ENCODE data around the gene GLYATL1B. TPM values are rescaled to one million over a fixed set of nuclear protein-coding genes. Genes with fewer than 3 reads are reported as not detected.
"Not testable (repeated sequence)": the region's sequence is repeated elsewhere in the genome, so short reads cannot be mapped to it uniquely, and the experiment has no call there.

The GLYATL1B gene
- polyA plus RNA-seq, 1 donor (not counting 4 experiments of a cell fraction or from before 2014, with no cell fraction given), result not detected

- dilution Hi-C loops (cut with MboI; ENCODE audit: extremely low pct_ligation_motif_present, low sequenced_read_pairs), result no loop called here
- peaks cover 2% of the 10 kb centered on the region for H3K79me2 ChIP-seq (ENCODE audit: control insufficient read depth, insufficient read depth, low read length)
- H3K36me3 ChIP-seq (ENCODE audit: control insufficient read depth in 2 of 2, extremely low read depth in 1 of 2, insufficient read depth in 2 of 2, low read length in 2 of 2), result no peaks in the 10 kb centered on the region
- FAIRE-seq, result peak; percentile 57
- peak within 1 kb of the TSS; percentile 76 for H2AFZ ChIP-seq (ENCODE audit: control insufficient read depth, low read length)
- peak; percentile 53 for DNase-seq (ENCODE audit: low read depth, low spot score)
- TF ChIP-seq CTCF (optimal IDR thresholded peaks at IDR 0.05 in 1 of 3, IDR thresholded peaks at IDR 0.05 in 1 of 3, conservative IDR thresholded peaks at IDR 0.05 in 1 of 3; ENCODE audit: extremely low read depth in 1 of 3, insufficient read depth in 2 of 3, low read length in 3 of 3) (peak in 2 of 3 experiments; percentile 8 to 11), EZH2 (IDR thresholded peaks at IDR 0.05; ENCODE audit: low read length) (no peak)
- H3K9me3 ChIP-seq (ENCODE audit: control insufficient read depth, low read depth, low read length), result no peaks in the 10 kb centered on the region
- no peaks in the 10 kb centered on the region for H4K20me1 ChIP-seq (ENCODE audit: control insufficient read depth, extremely low read depth, insufficient read depth, low read length)
- H3K4me3 ChIP-seq (ENCODE audit: control insufficient read depth in 2 of 3, extremely low read depth in 1 of 3, insufficient read depth in 2 of 3, low read depth in 1 of 3, low read length in 3 of 3), result peak within 1 kb of the TSS; percentile 47 to 66 (median 56)
- H3K4me2 ChIP-seq (ENCODE audit: control insufficient read depth, extremely low read depth, insufficient read depth, low read depth, low read length), result peak within 1 kb of the TSS; percentile 93
- no peaks in the 10 kb centered on the region for H3K9me1 ChIP-seq (ENCODE audit: control insufficient read depth, extremely low read depth, insufficient read depth, low read length)
- H3K9ac ChIP-seq (ENCODE audit: control insufficient read depth, extremely low read depth, insufficient read depth, low read length), result peak within 1 kb of the TSS; percentile 54
- H3K27me3 ChIP-seq (ENCODE audit: control insufficient read depth, extremely low read depth, insufficient read depth, low read length), result no peaks in the 10 kb centered on the region
- H3K27ac ChIP-seq (ENCODE audit: control insufficient read depth, insufficient read depth, low read length), result peak within 1 kb of the TSS; percentile 20
- peaks cover 20% of the 10 kb centered on the region for H3K4me1 ChIP-seq (ENCODE audit: control insufficient read depth, extremely low read depth, insufficient read depth, low read length)
Observed at GRCh38 chr11:59106363-59107336, 20.5 kb downstream of the GLYATL1B start, which contains the start of gene FAM111B. Gene FAM111B (plus strand): TSS chr11:59107237. CDS start chr11:59109626, 2,389 bp downstream.

DNA sequence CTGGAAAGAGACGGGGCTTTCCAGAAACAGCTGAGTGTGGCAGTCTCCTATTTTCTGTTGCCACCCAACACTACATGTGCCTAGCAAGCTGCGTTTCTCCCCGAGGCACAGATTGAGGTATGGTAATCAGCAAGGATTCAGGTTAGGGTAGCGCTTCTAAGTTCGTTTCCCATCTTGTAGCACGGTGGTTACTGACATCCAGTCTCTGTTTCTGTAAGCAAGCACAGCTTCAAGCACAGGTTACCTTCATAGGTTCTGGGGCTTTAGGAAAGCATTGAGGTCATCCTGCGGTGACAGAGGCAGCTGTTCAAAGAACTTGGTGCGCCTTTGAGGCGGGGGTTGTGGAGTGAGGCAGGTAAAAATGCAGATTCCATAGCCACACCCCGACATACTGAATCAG, 21.6 kb downstream of the GLYATL1B start:
- peak overlapping the region; percentile 54 for H3K9ac ChIP-seq (ENCODE audit: control insufficient read depth, extremely low read depth, insufficient read depth, low read length)
- H4K20me1 ChIP-seq (ENCODE audit: control insufficient read depth, extremely low read depth, insufficient read depth, low read length); DNase-seq (ENCODE audit: low read depth, low spot score); H3K9me3 ChIP-seq (ENCODE audit: control insufficient read depth, low read depth, low read length); H3K27me3 ChIP-seq (ENCODE audit: control insufficient read depth, extremely low read depth, insufficient read depth, low read length); H3K36me3 ChIP-seq (ENCODE audit: control insufficient read depth in 2 of 2, extremely low read depth in 1 of 2, insufficient read depth in 2 of 2, low read length in 2 of 2); H3K9me1 ChIP-seq (ENCODE audit: control insufficient read depth, extremely low read depth, insufficient read depth, low read length); H3K79me2 ChIP-seq (ENCODE audit: control insufficient read depth, insufficient read depth, low read length); dilution Hi-C loops (cut with MboI; ENCODE audit: extremely low pct_ligation_motif_present, low sequenced_read_pairs): not testable (repeated sequence)
- H3K4me3 ChIP-seq (ENCODE audit: control insufficient read depth in 2 of 3, extremely low read depth in 1 of 3, insufficient read depth in 2 of 3, low read depth in 1 of 3, low read length in 3 of 3), result peak overlapping the region in 2 of 3 experiments; percentile 56 to 66
- H3K4me1 ChIP-seq (ENCODE audit: control insufficient read depth, extremely low read depth, insufficient read depth, low read length), result peaks cover 16% of the 10 kb centered on the region
- H3K27ac ChIP-seq (ENCODE audit: control insufficient read depth, insufficient read depth, low read length), result peak overlapping the region; percentile 20
- FAIRE-seq, result peak; percentile 67
- H3K4me2 ChIP-seq (ENCODE audit: control insufficient read depth, extremely low read depth, insufficient read depth, low read depth, low read length), result peak overlapping the region; percentile 93
- H2AFZ ChIP-seq (ENCODE audit: control insufficient read depth, low read length), result peak overlapping the region; percentile 76

Measured in keratinocyte (primary cell).